MM.1S (cell line): Measurements from ENCODE around the gene SNX11.
"Not testable (repeated sequence)": the region's sequence is repeated elsewhere in the genome, so short reads cannot be mapped to it uniquely, and the experiment has no call there.

Experiments
- DNase-seq: peaks from one replicate; pipeline ENCODE4 v3.0.0-alpha.2; 2015
- H2AFZ ChIP-seq: fragments of 300-600 bp; sonication (generic); 2 replicates; pipeline ENCODE4 v1.6.0; 2016; ENCODE audit warnings: antibody characterized with exemption, low read length
- H3F3A ChIP-seq: fragments of 300-600 bp; sonication (generic); 2 replicates; pipeline ENCODE4 v1.6.1; 2016; ENCODE audit warnings: mild to moderate bottlenecking, antibody characterized with exemption, low read length, moderate library complexity, mixed read lengths; ENCODE audit not compliant: insufficient read depth
- H3K27ac ChIP-seq: fragments of 300-600 bp; sonication (generic); 2 replicates; pipeline ENCODE4 v1.5.1; 2016; ENCODE audit warnings: mild to moderate bottlenecking, low read length
- H3K27me3 ChIP-seq: fragments of 300-600 bp; sonication (generic); replicated peaks from 2 replicates; pipeline ENCODE4 v1.6.0; 2016; ENCODE audit warnings: low read length; ENCODE audit not compliant: insufficient read depth
- H3K36me3 ChIP-seq: fragments of 300-600 bp; sonication (generic); replicated peaks from 2 replicates; pipeline ENCODE4 v1.6.1; 2016; ENCODE audit warnings: mild to moderate bottlenecking, low read length, mixed read lengths; ENCODE audit not compliant: insufficient read depth
- H3K4me1 ChIP-seq: fragments of 300-600 bp; sonication (generic); 2 replicates; pipeline ENCODE4 v1.6.1; 2016; ENCODE audit warnings: low read length, mixed read lengths
- H3K4me2 ChIP-seq: fragments of 300-600 bp; sonication (generic); 2 replicates; pipeline ENCODE4 v1.6.0; 2016; ENCODE audit warnings: low read depth, low read length
- H3K4me3 ChIP-seq: fragments of 300-600 bp; sonication (generic); 2 replicates; pipeline ENCODE4 v1.5.1; 2016; ENCODE audit warnings: low read length, mixed read lengths
- H3K79me2 ChIP-seq: fragments of 300-600 bp; sonication (generic); 2 replicates; pipeline ENCODE4 v1.6.1; 2016; ENCODE audit warnings: mixed run types, low read length, mixed read lengths
- H3K9ac ChIP-seq: fragments of 300-600 bp; sonication (generic); 2 replicates; pipeline ENCODE4 v1.6.1; 2016; ENCODE audit warnings: low read length, mixed read lengths
- H3K9me2 ChIP-seq: fragments of 300-600 bp; sonication (generic); replicated peaks from 2 replicates; pipeline ENCODE4 v1.6.1; 2016; ENCODE audit warnings: mild to moderate bottlenecking, low read length, mixed read lengths; ENCODE audit not compliant: insufficient read depth
- H3K9me3 ChIP-seq: fragments of 300-600 bp; sonication (generic); replicated peaks from 2 replicates; pipeline ENCODE4 v1.6.1; 2016; ENCODE audit warnings: mild to moderate bottlenecking, low read length, mixed read lengths; ENCODE audit not compliant: insufficient read depth
- H4K20me1 ChIP-seq: fragments of 300-600 bp; sonication (generic); 2 replicates; pipeline ENCODE4 v1.6.1; 2016; ENCODE audit warnings: mild to moderate bottlenecking, low read length, moderate library complexity, mixed read lengths; ENCODE audit not compliant: insufficient read depth
- CTCF ChIP-seq: fragments of 300-600 bp; sonication (generic); IDR thresholded peaks from 2 replicates; pipeline ENCODE4 v1.5.1; 2016; ENCODE audit warnings: antibody characterized with exemption, low read length, mixed read lengths
- EZH2 ChIP-seq: fragments of 300-600 bp; sonication (generic); optimal IDR thresholded peaks from 2 replicates; pipeline ENCODE3; 2017; ENCODE audit warnings: low read depth, mild to moderate bottlenecking, antibody characterized with exemption, low read length, mixed read lengths
- EZH2phosphoT487 ChIP-seq: fragments of 300-600 bp; sonication (generic); IDR thresholded peaks from 2 replicates; pipeline ENCODE4 v1.6.1; 2018; ENCODE audit warnings: antibody characterized with exemption, low read length

SNX11 gene

GRCh38 chr17:48066192-48066591, 41.4 kb upstream of the SNX11 start:
- TF ChIP-seq EZH2phosphoT487 (no peak), CTCF (no peak), EZH2 (no peak)
- Histone ChIP-seq H3K4me1 (peaks cover 3% of the 10 kb centered on the region), H3K27ac (no peak overlapping the region), H3K9me2 (no peaks in the 10 kb centered on the region), H3K9ac (no peak overlapping the region), H3K79me2 (peaks cover 17% of the 10 kb centered on the region), H3K4me3 (no peak overlapping the region), H3K4me2 (no peak overlapping the region), H3K9me3 (no peaks in the 10 kb centered on the region), H2AFZ (no peak overlapping the region), H4K20me1 (no peaks in the 10 kb centered on the region), H3F3A (peaks cover 11% of the 10 kb centered on the region; the same call in 1 of the 2 replicates), H3K27me3 (no peaks in the 10 kb centered on the region), H3K36me3 (peaks cover 5% of the 10 kb centered on the region; the same call in 1 of the 2 replicates)
- DNase-seq = no peak

- Histone ChIP-seq H3K4me3 (no peak overlapping the region), H3K9ac (no peak overlapping the region), H3K27ac (no peak overlapping the region), H3K4me1 (peaks cover 3% of the 10 kb centered on the region), H3K4me2 (no peak overlapping the region), H3F3A (peaks cover 11% of the 10 kb centered on the region; the same call in 1 of the 2 replicates), H3K9me2 (no peaks in the 10 kb centered on the region), H3K79me2 (peaks cover 14% of the 10 kb centered on the region), H3K27me3 (no peaks in the 10 kb centered on the region), H3K36me3 (peaks cover 4% of the 10 kb centered on the region; the same call in 1 of the 2 replicates), H4K20me1 (no peaks in the 10 kb centered on the region), H2AFZ (no peak overlapping the region), H3K9me3 (no peaks in the 10 kb centered on the region)
- DNase-seq = no peak
- TF ChIP-seq EZH2phosphoT487 (no peak), CTCF (no peak), EZH2 (no peak)
Measured at GRCh38 chr17:48066656-48067055, 40.9 kb upstream of the SNX11 start.

- peaks cover 10% of the 10 kb centered on the region; the same call in 1 of the 2 replicates for H3F3A ChIP-seq
- no peak for TF ChIP-seq EZH2
- no peak for TF ChIP-seq EZH2phosphoT487
- TF ChIP-seq CTCF = no peak
- no peak overlapping the region for H3K9ac ChIP-seq
- H3K36me3 ChIP-seq = no peaks in the 10 kb centered on the region
- DNase-seq = no peak
- H3K27me3 ChIP-seq = no peaks in the 10 kb centered on the region
- no peak overlapping the region for H2AFZ ChIP-seq
- H3K4me1 ChIP-seq = peaks cover 3% of the 10 kb centered on the region
- no peak overlapping the region for H3K4me2 ChIP-seq
- H3K79me2 ChIP-seq = peaks cover 9% of the 10 kb centered on the region
- no peak overlapping the region for H3K27ac ChIP-seq
- H3K9me2 ChIP-seq = no peaks in the 10 kb centered on the region
- no peak overlapping the region for H3K4me3 ChIP-seq
- H3K9me3 ChIP-seq = no peaks in the 10 kb centered on the region
- no peaks in the 10 kb centered on the region for H4K20me1 ChIP-seq
Measured at GRCh38 chr17:48067245-48067644, 40.3 kb upstream of the SNX11 start.

GRCh38 chr17:48067808-48068207, 39.8 kb upstream of the SNX11 start:
- H3K9me3 ChIP-seq, H3K9ac ChIP-seq, H3K9me2 ChIP-seq, H3K36me3 ChIP-seq, H3F3A ChIP-seq, H4K20me1 ChIP-seq, H3K4me2 ChIP-seq, H3K4me3 ChIP-seq, H2AFZ ChIP-seq, H3K27me3 ChIP-seq, H3K4me1 ChIP-seq, H3K79me2 ChIP-seq, DNase-seq, H3K27ac ChIP-seq: not testable (repeated sequence)
